GM04504 (cell line): ENCODE data around the gene ANKMY1.
A peak's percentile ranks its signal among the peaks of the same experiment; 100 is the strongest.

Experiments
- DNase-seq: peaks from one replicate; pipeline ENCODE4 v3.0.0-alpha.2; 2012; ENCODE audit warnings: low read depth

ANKMY1 gene

GRCh38 chr2:240520974-240521350 lies 36.8 kb downstream of the ANKMY1 start:
- DNase-seq = no peak

- DNase-seq = no peak
Observed at GRCh38 chr2:240520130-240520973, 37.4 kb downstream of the ANKMY1 start.

DNA sequence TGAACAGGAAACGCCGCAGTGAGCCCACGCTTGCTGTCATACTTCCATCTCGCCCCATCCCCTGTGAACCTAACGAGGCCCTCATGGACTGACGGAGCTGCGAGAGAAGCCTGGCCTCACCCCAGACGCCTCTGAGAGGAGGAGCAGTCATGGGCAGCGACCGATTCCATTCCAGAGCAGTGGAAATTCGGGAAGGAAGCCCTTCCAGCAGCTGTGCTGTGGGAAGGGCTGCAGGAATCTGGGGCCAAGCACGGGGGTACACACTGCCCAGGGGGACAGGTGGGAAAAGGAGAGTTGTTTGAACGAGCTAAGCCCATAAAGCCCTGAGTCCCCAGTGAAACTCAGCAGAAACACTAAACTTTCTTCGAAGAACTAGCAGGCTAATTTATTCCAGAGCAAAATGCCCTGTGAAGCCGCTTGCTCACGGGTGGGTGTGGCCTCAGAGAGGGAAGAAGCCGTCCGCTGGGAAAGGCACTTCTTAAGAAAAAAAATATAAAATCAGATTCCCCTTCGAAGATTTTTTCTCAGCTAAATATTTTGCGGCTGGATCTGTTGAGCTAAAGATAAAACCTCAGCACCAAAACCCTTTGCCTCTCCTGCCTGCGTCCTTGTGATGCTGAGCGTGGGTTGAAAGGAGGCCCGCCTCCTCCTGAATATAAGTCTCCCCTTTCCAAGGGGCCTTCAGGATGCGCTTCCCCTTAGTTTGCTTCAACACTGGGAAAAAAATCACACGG lies 38.2 kb downstream of the ANKMY1 start:
- peak; percentile 2 for DNase-seq

DNA sequence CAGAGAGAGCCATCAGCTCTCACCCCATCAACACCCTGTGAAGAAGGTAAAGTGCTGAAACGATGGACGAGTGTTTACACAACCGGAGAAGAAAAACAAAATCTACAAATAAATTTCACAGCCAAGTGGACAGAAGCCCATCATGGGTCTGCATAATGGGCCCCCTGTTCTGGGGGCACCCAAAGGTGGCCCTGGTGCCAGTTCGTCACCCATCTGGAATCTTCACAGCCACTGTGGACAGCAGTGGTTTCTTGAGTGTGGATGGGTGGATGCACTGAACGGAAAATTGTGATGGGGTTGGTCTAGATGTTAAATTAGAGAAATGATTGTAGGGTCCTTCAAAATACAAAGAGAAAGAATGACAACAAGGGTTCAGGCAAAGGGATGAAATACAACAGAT lies 38.8 kb downstream of the ANKMY1 start:
- DNase-seq = no peak

DNA sequence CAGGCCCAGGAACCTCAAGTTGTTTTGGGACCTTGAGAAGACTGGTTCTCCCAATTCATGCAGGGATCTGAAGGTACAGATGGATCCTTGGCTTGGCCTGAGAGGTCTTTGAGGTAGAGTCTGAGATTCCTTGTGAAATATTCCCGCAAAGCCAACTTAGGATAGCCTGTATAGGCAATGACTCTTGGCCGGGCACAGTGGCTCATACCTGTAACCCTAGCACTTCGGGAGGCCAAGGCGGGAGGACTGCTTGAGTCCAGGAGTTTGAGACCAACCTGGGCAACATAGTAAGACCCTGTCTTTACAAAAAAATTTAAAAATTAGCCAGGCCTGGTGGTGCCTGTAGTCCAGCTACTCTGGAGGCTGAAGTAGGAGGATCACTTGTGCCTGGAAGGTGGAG lies 40.4 kb downstream of the ANKMY1 start:
- DNase-seq = no peak

DNA sequence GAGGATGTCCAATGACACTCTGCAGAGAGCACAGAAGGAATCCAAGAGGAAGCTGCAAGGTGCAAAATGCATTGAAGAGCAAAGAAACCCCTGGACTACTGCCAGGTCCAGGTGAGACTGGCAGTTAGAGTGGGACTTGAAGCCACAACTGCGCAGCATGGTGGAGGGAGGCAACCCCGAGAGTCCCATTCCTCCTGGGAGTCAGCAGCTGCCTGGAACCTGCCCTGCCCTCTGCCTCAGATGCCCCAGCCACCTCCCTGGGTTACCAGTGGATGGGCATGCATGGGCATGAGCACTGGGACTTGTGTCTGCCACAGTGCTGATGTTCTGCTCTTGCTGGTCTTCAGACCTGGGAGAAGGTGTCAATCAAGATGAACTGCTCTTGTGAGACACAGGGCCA lies 43.2 kb downstream of the ANKMY1 start:
- no peak for DNase-seq

DNA sequence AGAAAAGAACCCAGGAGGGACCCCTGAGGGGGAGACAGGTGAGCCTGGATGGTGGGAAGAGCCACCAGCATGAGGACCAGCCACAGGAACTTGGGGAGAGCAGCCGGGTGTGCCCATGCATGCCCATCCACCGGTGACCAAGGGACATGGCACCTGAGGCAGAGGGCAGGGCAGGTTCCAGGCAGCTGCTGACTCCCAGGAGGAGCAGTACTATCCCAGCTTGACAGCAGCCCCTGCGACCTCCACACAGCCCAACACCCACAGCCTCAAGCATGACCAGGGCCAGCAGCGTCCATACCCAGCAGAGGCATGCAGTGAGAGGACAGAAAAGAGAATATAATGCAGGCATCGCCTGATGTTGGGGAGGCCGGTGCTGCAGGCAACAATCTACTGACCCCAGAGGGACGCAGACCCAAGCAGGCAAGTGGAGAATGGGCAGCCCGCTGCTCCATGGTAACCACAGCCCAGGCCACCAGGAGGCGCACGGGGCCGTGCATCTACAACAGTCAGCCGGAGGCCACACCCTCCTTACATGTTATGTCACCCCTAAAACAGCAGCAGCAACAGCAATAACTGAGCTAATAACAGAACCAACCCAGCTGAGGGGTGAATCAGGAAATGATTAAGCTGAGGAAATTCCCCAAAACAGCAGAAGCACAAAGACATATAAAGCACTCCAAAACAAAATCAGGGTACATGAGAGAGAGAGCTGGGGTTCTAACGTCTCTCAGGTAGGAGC lies 44.1 kb downstream of the ANKMY1 start:
- DNase-seq = peak; percentile 61

DNA sequence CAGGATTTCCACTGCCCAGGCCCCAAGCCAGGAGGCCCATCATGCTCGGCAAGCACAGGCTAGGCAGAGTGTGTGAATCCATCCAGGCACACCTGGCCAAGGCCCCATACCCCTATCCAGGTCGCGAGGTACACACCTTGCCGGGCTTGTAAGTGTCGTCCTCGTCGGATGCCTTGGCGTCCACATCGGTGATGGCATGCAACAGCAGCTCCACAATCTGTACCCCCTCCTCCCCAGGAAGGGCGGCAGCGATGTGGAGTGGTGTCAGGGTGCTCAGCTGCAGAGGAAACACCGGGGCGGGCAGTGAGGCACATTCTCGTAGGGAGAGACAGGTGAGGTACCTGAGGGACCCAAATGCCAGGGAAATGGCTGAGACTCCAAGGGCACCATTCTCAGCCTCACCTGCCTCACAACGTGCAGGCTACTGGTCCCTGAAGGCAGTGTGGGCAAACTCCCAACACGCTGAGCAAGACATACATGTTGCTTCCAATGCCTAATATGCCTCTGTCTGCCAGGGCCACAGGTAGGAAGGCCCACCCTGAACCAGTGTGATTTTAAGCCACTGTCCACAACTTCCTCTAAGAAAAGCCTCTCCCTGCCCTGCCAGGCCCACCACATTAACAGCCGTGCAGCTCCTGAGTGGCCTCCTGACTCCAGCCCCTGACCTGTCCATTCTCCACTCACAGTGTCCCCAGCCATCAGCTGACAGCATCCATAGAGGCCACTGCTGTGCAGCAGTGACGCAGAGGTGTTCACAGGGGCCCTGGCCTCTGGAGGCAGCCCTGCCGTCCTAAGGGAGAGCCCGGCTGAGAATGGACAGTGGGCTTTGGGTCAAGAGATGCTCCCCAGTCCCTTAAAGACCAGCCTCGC lies 44.9 kb downstream of the ANKMY1 start:
- DNase-seq = no peak

GRCh38 chr2:240512109-240512485 lies 45.7 kb downstream of the ANKMY1 start:
- no peak for DNase-seq

GRCh38 chr2:240511351-240512108 lies 46.3 kb downstream of the ANKMY1 start:
- no peak for DNase-seq

DNA sequence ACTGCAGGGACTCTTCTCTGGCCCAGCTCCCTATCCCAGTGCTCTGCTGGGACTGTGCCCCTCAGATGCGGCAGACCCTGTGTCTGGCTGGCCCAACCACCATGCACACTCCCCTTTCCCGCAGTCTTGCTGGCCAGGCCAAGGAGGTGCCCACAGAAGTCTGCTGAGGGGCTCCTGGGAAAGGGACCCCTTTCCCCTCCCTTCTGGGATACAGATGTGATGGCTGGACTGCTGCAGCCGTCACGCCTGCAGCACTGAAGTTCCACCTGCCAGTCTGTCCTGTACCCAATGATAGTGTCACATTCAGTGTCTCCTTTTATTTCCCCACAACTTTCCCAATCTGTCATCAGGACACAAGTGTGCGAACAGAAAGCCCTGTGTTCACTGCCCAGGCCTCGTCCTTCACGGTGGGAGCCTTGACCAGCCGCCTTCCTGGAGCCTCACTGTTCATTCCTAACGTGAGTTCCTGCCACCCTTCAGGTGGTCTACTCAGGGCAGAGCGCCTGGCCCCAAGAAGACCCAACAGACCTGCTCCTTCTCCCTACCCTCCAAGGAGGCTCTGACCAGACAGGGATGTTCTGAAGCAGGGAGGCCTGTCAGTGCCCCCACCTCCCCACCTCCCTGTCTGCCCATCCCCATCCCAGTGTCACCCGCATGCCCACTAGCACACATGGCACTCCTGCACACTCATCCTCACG lies 47.1 kb downstream of the ANKMY1 start:
- DNase-seq = no peak

DNA sequence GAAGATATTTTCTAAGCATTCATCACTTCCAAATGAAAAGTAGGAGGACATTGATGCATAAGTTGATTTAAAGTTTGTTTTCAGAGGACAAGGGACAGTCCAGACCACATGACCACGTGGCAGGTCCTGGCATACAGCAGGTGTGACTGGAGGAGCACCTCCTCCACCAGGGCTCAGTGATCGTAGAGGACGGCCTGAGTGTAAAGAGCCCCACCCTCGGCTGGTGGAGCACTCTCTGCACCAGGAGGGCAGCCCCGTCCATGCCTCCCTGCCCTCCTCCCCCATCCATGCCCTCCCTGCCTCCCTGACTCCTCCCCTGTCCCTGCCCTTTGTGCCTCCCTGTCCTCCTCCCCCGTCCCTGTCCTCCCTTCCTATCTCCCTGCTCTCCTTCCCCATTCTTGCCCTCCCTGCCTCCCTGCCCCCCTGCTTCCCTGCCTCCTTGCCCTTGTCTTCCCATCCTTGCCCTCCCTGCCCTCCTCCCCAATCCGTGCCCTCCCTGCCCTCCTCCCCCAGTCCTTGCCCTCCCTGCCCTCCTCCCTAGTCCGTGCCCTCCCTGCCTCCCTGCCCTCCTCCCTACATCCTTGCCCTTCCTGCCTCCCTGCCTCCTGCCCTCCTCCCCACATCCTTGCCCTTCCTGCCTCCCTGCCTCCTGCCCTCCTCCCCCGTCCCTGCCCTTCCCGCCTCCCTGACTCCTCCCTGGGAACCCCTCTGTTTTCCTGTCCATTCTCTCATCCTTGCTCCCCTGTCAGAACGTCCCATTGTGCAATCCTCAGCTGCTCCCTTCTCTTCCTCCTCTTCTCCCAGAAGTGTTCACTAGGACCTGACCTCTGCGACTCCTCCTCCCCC lies 47.9 kb downstream of the ANKMY1 start:
- no peak for DNase-seq

DNA sequence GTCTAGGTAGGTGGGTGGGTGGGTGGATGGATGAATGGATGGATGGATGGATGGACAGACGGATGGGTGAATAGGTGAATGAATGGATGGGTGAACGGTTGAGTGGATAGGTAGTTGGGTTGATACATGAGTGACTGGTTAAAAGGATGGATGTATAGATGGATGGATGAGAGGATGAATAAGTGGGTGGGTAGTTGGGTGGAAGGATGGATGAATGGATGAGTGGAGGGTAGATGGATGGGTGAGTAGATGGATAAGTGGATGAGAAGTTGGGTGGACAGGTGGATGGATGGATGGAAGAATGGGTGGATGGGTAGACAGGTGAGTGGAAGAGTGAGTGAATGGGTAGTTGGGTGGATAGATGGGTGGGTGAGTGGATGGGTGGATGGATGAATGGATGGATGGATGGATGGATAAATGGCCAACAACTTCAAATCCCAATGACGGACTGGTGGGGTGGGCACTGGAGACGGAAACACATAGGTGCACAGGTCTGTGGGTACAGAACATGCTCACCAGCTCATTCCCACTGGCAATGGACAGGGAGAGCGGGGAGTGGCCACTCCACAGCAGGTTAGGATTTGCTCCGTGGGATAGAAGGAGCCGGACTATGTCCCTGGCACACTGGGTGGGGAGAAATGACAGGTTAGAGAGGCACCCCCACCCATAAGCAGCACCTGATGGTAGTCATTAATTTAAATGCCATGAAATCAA lies 48.8 kb downstream of the ANKMY1 start:
- DNase-seq = no peak

DNA sequence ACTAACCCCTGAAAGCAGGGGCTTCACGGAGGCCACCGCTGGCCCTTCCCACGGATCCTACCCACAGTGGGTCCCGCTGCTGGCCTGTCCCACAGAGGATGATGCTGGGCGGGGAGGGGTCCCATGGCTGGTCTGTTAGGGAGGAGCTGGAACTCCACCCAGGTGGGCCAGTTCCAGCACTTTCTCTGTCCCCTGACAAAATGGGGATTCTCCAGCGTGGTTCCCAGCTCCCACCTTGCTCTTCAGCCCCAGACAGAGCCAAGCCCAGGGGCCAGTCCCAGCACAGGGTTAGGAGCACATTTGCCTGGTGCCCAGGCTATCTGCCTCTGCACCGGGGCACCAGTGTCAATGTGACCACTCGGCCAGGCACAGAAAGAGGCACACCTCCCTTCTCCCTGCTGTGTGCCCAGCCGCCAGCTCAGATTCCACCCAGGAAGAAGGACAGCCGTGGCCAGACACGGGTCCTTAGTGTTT lies 50.0 kb downstream of the ANKMY1 start:
- DNase-seq = no peak

- no peak for DNase-seq
Observed at GRCh38 chr2:240507060-240507777, 50.6 kb downstream of the ANKMY1 start.

DNA sequence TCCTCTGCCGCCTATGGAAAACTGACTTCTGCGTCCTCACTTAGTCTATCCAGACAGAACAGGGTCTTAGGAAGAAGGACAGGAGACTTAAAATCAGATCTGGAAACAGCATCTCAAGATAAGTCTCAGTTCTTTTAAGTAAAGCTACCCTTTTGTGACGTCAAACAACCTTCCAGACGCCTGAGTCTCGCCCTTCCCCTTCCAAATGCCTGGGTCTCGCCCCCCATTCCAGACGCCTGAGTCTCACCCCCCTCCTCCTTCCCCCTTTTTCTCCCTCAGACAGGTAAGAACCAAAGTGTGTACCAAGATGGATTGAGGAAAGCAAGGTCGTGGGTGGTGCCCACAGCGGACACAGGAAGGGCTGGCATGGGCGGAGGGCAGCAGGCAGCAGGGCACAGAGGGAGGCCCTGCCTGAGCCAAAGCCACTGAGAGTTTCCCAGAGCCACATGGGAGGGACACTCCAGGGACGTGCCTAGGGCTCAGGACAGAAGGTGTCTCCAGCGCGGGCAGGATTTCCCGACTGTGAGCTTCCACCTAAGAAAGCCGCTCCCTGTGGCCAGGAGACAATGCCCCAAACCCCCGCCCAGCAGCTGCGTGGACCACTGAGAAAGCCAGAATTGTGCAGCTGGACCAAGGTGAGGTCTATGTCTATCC lies 51.3 kb downstream of the ANKMY1 start:
- DNase-seq = no peak

DNA sequence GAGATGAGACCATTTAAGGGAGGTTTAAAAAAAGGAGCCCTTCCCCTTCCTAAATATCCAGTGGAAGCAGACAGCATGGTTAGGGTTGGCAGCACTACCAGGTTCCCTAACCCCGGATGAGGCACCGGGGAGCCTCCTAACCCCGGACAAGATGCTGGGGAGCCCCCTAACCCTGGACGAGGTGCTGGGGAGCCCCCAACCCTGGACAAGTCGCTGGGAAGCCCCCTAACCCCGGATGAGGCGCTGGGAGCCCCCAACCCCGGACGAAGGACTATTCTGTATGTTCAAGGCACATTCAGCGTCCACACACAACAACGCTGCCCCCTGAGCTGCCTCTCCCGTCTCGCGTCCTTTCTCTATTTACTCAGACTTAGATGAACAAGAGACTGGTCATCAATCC lies 51.9 kb downstream of the ANKMY1 start:
- no peak for DNase-seq

GRCh38 chr2:240503848-240504247 lies 53.9 kb downstream of the ANKMY1 start:
- DNase-seq = no peak
